ENCODE results near the gene TRDN.

GRCh38 chr6:123462152-123462551 is 174.6 kb downstream of the TRDN start:
- TF ChIP-seq POLR2A (IDR thresholded peaks at IDR 0.05; ENCODE audit: low read length): no peak
- no peak for TF ChIP-seq GATA1 (IDR thresholded peaks at IDR 0.05; ENCODE audit: low read depth, low read length)

All from erythroblast (primary cell).